ENCODE measurements around the gene IGFBP3.

- TF ChIP-seq ZNF384 (IDR thresholded peaks at IDR 0.05; ENCODE audit: low read depth, low read length) (no peak), CHD1 (IDR thresholded peaks at IDR 0.05; ENCODE audit: low read length) (no peak), CTCF (IDR thresholded peaks at IDR 0.05 in 2 of 3, conservative IDR thresholded peaks at IDR 0.05 in 1 of 3; ENCODE audit: insufficient read depth in 2 of 3, low read depth in 1 of 3, low read length in 3 of 3) (no peak), BCL6 (CRISPR knock-in tag; IDR thresholded peaks at IDR 0.05) (no peak), PTRF (tag; IDR thresholded peaks at IDR 0.05) (no peak)
Observed at GRCh38 chr7:45937301-45937700, 16.2 kb upstream of the IGFBP3 start.
